ENCODE data around the gene TBK1. TPM values are rescaled to one million over a fixed set of nuclear protein-coding genes. Genes with fewer than 3 reads are reported as not detected.
A peak's percentile ranks its signal among the peaks of the same experiment; 100 is the strongest.

TBK1 gene
- total and polyA plus RNA-seq, 11 donors = 7.8 to 16.9 (median 10.9) TPM

- no peaks in the 10 kb centered on the region for H3K27me3 ChIP-seq
- peak overlapping the region; percentile 73 to 99 (median 90) for H3K4me3 ChIP-seq
- no peak for TF ChIP-seq CTCF (IDR thresholded peaks at IDR 0.05)
- peak in 1 of 2 donors; percentile 37 for TF ChIP-seq POLR2A (IDR thresholded peaks at IDR 0.05)
- H3K36me3 ChIP-seq = peaks cover 0 to 3% (median 0%) of the 10 kb centered on the region in 9 donors
- ATAC-seq = peak; percentile 6 to 64 (median 50)
- DNase-seq = peak in 2 of 5 donors; percentile 61 to 73
- intact Hi-C loops (cut with DNase I) = loop anchor here in 3 of 10 donors (5.0 to 10.0 kb wide), 3 partner anchors 50 to 562 kb away; partner anchors contain the start of genes SRGAP1 (in 3 of the 3) and TBK1 (in 1 of the 3)
- H3K27ac ChIP-seq = peak overlapping the region; percentile 90 to 99 (median 96)
- H3K9me3 ChIP-seq = no peaks in the 10 kb centered on the region
- peaks cover 0 to 20% (median 8%) of the 10 kb centered on the region in 12 donors for H3K4me1 ChIP-seq
- WGBS, 4 donors = 0 to 2% (median 1%) methylated on average over 25 to 78 of the region's 78 CpGs
These were observed 47.3 kb upstream of the TBK1 start for GRCh38 chr12:64404470-64405256.

- 81 to 89% (median 87%) methylated on average over 9 of the region's 9 CpGs for WGBS, 4 donors
- no peak for DNase-seq
- Histone ChIP-seq H3K9me3 (no peaks in the 10 kb centered on the region), H3K36me3 (peaks cover 0 to 32% (median 28%) of the 10 kb centered on the region in 9 donors), H3K27me3 (no peaks in the 10 kb centered on the region), H3K4me1 (peaks cover 0 to 20% (median 8%) of the 10 kb centered on the region in 12 donors), H3K27ac (no peak overlapping the region), H3K4me3 (no peak overlapping the region)
- ATAC-seq = no peak
- intact Hi-C loops (cut with DNase I) = loop anchor here in 1 of 10 donors (10.0 kb wide), 2 partner anchors 47 to 563 kb away; partner anchors contain the start of genes SRGAP1 and TBK1
- TF ChIP-seq CTCF (IDR thresholded peaks at IDR 0.05) (no peak), POLR2A (IDR thresholded peaks at IDR 0.05) (no peak)
These were observed 44.3 kb upstream of the TBK1 start for GRCh38 chr12:64407342-64408223.

- intact Hi-C loops (cut with DNase I) = loop anchor here in 1 of 10 donors (5.0 kb wide), 1 partner anchor 36 kb away; no protein-coding TSS in a partner anchor
- ATAC-seq = no peak
- Histone ChIP-seq H3K9me3 (no peaks in the 10 kb centered on the region), H3K4me3 (no peak overlapping the region), H3K27me3 (no peaks in the 10 kb centered on the region), H3K27ac (no peak overlapping the region), H3K4me1 (no peaks in the 10 kb centered on the region), H3K36me3 (peaks cover 0 to 71% (median 67%) of the 10 kb centered on the region in 9 donors)
- 92 to 99% (median 95%) methylated on average over 2 of the region's 2 CpGs for WGBS, 4 donors
- no peak for TF ChIP-seq CTCF (IDR thresholded peaks at IDR 0.05)
- no peak for DNase-seq
These were observed 40.5 kb upstream of the TBK1 start for GRCh38 chr12:64411427-64411826.
